Measurements from ENCODE around the gene ANKK1.
A peak's percentile ranks its signal among the peaks of the same experiment; 100 is the strongest.

Gene ANKK1

GRCh38 chr11:113351068-113351450 lies 36.5 kb upstream of the ANKK1 start (continued):
- TF ChIP-seq, protein P1, sequence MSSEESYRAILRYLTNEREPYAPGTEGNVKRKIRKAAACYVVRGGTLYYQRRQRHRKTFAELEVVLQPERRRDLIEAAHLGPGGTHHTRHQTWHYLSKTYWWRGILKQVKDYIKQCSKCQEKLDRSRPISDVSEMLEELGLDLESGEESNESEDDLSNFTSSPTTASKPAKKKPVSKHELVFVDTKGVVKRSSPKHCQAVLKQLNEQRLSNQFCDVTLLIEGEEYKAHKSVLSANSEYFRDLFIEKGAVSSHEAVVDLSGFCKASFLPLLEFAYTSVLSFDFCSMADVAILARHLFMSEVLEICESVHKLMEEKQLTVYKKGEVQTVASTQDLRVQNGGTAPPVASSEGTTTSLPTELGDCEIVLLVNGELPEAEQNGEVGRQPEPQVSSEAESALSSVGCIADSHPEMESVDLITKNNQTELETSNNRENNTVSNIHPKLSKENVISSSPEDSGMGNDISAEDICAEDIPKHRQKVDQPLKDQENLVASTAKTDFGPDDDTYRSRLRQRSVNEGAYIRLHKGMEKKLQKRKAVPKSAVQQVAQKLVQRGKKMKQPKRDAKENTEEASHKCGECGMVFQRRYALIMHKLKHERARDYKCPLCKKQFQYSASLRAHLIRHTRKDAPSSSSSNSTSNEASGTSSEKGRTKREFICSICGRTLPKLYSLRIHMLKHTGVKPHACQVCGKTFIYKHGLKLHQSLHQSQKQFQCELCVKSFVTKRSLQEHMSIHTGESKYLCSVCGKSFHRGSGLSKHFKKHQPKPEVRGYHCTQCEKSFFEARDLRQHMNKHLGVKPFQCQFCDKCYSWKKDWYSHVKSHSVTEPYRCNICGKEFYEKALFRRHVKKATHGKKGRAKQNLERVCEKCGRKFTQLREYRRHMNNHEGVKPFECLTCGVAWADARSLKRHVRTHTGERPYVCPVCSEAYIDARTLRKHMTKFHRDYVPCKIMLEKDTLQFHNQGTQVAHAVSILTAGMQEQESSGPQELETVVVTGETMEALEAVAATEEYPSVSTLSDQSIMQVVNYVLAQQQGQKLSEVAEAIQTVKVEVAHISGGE (tag by site-specific recombination; conservative IDR thresholded peaks at IDR 0.05; ENCODE audit: low read depth) = no peak
- TF ChIP-seq ZNF133 (tag by site-specific recombination; IDR thresholded peaks at IDR 0.05) (no peak), ZBTB20 (tag by site-specific recombination; IDR thresholded peaks at IDR 0.05) (no peak)

GRCh38 chr11:113351480-113351879 lies 36.1 kb upstream of the ANKK1 start:
- ChIA-PET POLR2A (no interaction called here), CTCF (interaction anchor here (0.5 kb wide), 1 partner anchor 198 kb away, joined by 4 read pairs; no protein-coding TSS in a partner anchor)
- H3K4me1 ChIP-seq (ENCODE audit: control insufficient read depth, insufficient read depth, low read length) = no peaks in the 10 kb centered on the region
- H3K36me3 ChIP-seq (ENCODE audit: control insufficient read depth in 2 of 2, insufficient read depth in 1 of 2, low read length in 2 of 2) = peaks cover 0 to 26% of the 10 kb centered on the region in 2 experiments; a peak in 1 of 3 replicates
- no peak overlapping the region for H3K27ac ChIP-seq (ENCODE audit: extremely low read depth, low read depth, low read length)
- H3K4me3 ChIP-seq (ENCODE audit: low read depth, low read length) = no peak overlapping the region
- H3K9me3 ChIP-seq (ENCODE audit: control insufficient read depth, insufficient read depth, low read depth, low read length) = no peaks in the 10 kb centered on the region
- TF ChIP-seq ZNF214 (tag by site-specific recombination; IDR thresholded peaks at IDR 0.05; ENCODE audit: borderline replicate concordance) (no peak), ZNF175 (tag by site-specific recombination; IDR thresholded peaks at IDR 0.05) (no peak), ZNF112 (tag by site-specific recombination; IDR thresholded peaks at IDR 0.05) (no peak), ZSCAN30 (tag by site-specific recombination; IDR thresholded peaks at IDR 0.05) (no peak), ZNF423 (tag by site-specific recombination; IDR thresholded peaks at IDR 0.05) (no peak)

DNA sequence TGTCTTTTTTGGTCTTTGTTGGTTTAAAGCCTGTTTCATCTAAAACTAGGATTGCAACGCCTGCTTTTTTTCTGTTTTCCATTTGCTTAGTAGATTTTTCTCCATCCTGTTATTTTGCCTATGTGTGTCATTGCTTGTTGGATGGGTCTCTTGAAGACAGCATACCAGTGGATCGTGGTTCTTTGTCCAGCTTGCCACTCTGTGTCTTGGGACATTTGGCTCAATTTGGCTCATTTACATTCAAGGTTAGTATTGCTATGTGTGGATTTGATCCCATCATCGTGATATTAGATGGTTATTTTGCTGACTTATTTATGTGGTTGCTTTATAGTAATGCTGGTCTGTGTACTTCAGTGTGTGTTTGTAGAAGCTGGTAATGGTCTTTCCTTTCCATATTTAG lies 31.4 kb upstream of the ANKK1 start:
- H3K27ac ChIP-seq (ENCODE audit: extremely low read depth, low read depth, low read length) = no peak overlapping the region
- peaks cover 0 to 56% of the 10 kb centered on the region in 2 experiments; a peak in 1 of 3 replicates for H3K36me3 ChIP-seq (ENCODE audit: control insufficient read depth in 2 of 2, insufficient read depth in 1 of 2, low read length in 2 of 2)
- H3K4me3 ChIP-seq (ENCODE audit: low read depth, low read length) = no peak overlapping the region
- no peaks in the 10 kb centered on the region for H3K4me1 ChIP-seq (ENCODE audit: control insufficient read depth, insufficient read depth, low read length)
- no peaks in the 10 kb centered on the region for H3K9me3 ChIP-seq (ENCODE audit: control insufficient read depth, insufficient read depth, low read depth, low read length)
- POLR2A ChIA-PET = no interaction called here
- CTCF ChIA-PET = no interaction called here
- TF ChIP-seq, protein P2, sequence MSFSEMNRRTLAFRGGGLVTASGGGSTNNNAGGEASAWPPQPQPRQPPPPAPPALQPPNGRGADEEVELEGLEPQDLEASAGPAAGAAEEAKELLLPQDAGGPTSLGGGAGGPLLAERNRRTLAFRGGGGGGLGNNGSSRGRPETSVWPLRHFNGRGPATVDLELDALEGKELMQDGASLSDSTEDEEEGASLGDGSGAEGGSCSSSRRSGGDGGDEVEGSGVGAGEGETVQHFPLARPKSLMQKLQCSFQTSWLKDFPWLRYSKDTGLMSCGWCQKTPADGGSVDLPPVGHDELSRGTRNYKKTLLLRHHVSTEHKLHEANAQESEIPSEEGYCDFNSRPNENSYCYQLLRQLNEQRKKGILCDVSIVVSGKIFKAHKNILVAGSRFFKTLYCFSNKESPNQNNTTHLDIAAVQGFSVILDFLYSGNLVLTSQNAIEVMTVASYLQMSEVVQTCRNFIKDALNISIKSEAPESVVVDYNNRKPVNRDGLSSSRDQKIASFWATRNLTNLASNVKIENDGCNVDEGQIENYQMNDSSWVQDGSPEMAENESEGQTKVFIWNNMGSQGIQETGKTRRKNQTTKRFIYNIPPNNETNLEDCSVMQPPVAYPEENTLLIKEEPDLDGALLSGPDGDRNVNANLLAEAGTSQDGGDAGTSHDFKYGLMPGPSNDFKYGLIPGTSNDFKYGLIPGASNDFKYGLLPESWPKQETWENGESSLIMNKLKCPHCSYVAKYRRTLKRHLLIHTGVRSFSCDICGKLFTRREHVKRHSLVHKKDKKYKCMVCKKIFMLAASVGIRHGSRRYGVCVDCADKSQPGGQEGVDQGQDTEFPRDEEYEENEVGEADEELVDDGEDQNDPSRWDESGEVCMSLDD (tag by site-specific recombination; IDR thresholded peaks at IDR 0.05) = no peak
- TF ChIP-seq SETDB1 (IDR thresholded peaks at IDR 0.05; ENCODE audit: insufficient read length, low read length) = peak; percentile 99
- TF ChIP-seq ZNF707 (tag by site-specific recombination; IDR thresholded peaks at IDR 0.05) = no peak
- TF ChIP-seq SCRT1 (tag by site-specific recombination; IDR thresholded peaks at IDR 0.05; ENCODE audit: borderline replicate concordance) = no peak
- peak; percentile 93 for TF ChIP-seq ZNF529 (tag by site-specific recombination; IDR thresholded peaks at IDR 0.05; ENCODE audit: insufficient replicate concordance)
- TF ChIP-seq, protein P3, sequence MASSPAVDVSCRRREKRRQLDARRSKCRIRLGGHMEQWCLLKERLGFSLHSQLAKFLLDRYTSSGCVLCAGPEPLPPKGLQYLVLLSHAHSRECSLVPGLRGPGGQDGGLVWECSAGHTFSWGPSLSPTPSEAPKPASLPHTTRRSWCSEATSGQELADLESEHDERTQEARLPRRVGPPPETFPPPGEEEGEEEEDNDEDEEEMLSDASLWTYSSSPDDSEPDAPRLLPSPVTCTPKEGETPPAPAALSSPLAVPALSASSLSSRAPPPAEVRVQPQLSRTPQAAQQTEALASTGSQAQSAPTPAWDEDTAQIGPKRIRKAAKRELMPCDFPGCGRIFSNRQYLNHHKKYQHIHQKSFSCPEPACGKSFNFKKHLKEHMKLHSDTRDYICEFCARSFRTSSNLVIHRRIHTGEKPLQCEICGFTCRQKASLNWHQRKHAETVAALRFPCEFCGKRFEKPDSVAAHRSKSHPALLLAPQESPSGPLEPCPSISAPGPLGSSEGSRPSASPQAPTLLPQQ (tag by site-specific recombination; IDR thresholded peaks at IDR 0.05) = no peak
- TF ChIP-seq KLF9 (tag by site-specific recombination; IDR thresholded peaks at IDR 0.05; ENCODE audit: low read depth) = no peak
- TF ChIP-seq ZFP69B (tag by site-specific recombination; IDR thresholded peaks at IDR 0.05) = no peak
- TF ChIP-seq ZXDB (tag by site-specific recombination; IDR thresholded peaks at IDR 0.05) = no peak
- TF ChIP-seq PBX3 (CRISPR knock-in tag; IDR thresholded peaks at IDR 0.05) = no peak
- peak; percentile 94 for TF ChIP-seq TRIM28 (IDR thresholded peaks at IDR 0.05; ENCODE audit: borderline replicate concordance, low read length)
- TF ChIP-seq ZNF292 (tag by site-specific recombination; IDR thresholded peaks at IDR 0.05; ENCODE audit: borderline replicate concordance, low read depth) = no peak
- no peak for TF ChIP-seq PATZ1 (tag by site-specific recombination; IDR thresholded peaks at IDR 0.05)
- 0 out of 2 replicates have a peak, but pooled peaks have one; percentile 4 for TF ChIP-seq ZNF140 (tag by site-specific recombination; IDR thresholded peaks at IDR 0.05)
- no peak for TF ChIP-seq ZFP37 (tag by site-specific recombination; IDR thresholded peaks at IDR 0.05)

Measured in HEK293 (cell line).